HG03439 (cell line): ENCODE measurements around the gene CLK2.
"Not testable (repeated sequence)": the region's sequence is repeated elsewhere in the genome, so short reads cannot be mapped to it uniquely, and the experiment has no call there.

Source experiments
- ATAC-seq: cut with Tn5 transposase; IDR thresholded peaks from one replicate; pipeline ENCODE4 v1.9.1; 2021; ENCODE audit warnings: mild to moderate bottlenecking, moderate library complexity; ENCODE audit not compliant: unreplicated experiment

The CLK2 gene

DNA sequence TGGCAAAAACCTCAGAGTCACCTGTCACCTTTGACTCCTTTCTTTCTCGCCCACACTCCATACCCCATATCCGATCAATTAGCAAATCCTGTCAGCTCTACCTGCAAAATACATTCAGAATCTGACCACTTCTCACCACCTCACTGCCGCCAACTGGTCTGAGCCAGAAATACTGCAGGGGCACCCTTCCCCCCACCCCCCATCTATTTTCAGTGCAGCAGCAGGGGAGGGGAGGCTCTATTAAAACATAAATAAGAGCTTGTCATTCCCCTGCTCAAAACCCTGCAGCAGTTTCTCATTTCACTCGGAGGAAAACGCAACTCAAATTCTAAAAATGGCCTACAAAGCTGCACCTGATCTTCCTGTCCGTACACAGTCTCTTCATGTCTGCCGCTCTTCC, 24.1 kb upstream of the CLK2 start:
- no peak for ATAC-seq

DNA sequence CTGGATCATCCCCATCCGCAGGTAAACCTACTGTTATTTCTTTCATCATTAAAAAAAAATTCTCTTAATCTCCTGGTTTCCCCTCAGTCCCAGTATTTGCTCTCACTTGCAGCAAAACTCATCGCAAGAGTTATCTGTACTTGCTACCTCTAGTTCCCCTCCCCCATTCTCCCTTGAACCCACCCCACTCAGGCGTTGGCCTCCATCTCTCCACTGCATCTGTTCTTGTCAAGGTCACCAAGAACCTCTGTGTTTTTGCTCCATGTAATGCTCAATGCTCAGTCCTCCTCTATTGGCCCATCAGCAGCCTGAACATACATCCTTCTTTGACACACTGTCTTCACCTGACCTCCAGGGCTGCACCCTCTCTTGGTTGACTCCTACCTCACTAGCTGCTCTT, 23.4 kb upstream of the CLK2 start:
- ATAC-seq = no peak

DNA sequence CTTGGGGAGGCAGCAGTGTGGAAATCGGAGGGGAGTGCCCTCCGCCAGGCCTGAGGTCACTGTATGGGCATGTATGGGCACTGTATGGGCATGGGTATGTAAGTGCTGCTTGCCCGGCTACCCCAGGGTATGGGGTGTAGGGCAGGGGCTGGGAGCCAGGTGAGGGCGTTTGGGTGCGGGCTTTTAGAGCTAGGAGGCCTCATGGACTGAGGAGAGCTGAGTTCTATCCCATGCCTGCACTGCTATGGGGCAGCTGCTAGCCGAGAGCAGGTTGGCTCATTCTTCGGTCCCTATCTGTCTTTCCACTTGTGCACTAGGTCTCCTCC, 22.6 kb upstream of the CLK2 start:
- no peak for ATAC-seq

DNA sequence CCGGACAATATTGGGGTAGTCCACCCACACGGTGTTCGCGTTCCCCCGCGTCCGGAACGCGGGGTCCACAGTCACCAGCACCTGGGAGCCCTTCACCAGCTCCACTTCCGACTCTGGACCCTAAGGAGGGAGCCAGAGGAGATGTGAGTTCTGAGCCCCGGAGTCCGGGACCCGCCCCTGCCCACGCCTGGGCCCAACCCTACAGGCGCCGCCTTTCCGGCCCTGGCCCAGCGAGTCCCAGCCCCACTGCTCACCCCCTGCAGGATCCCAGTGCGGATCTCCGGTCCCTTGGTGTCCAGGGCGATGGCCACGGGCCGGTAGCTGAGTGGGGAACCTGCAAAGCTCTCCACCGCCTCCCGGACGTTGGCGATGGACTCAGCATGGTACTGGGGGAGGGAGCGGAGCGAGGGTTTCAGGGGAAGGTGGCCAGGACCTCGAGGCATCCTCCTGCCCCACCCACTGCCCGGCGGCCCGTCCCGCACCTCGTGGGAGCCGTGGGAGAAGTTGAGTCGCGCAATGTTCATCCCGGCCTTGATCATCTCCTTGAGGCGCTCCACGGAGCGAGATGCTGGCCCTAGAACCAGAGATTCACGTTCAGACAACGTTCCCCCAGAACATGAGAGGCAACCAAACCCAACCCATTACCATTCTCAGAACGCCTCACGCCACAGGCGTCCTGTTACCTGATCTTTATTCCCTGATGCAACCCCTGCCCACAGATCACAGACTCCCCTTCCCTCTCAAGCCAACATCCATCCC, 22.1 kb upstream of the CLK2 start:
- no peak for ATAC-seq

DNA sequence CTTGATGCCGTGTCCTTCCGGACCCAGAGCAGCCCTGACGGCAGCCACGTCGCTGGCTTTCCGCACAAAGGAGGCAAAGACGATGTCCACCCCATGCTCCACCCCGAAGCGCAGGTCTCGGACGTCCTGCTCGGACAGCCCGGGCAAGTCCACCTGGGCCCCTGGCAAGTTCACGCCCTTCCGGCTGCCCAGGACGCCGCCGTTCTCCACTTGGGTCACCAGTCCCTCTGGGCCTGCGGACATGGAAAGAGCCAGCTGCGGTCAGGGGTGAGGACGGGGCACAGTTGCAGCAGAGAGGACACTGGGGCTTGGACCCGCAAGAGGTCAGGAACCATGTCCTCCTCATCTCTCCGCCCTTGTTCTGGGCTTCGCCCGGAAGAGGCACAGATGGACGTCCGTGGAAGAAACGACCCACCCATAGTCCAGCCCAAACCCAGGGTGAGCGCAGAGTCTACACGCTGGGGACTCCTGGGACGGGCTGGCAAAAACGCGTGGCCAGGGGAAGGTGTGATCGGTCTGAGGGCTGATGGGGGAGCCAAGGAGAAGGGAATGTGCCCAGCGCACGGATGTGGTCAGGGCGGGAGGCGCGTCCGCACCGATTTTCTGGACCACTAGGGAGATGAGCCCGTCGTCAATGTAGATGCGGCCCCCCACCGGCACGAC, 21.3 kb upstream of the CLK2 start:
- no peak for ATAC-seq

DNA sequence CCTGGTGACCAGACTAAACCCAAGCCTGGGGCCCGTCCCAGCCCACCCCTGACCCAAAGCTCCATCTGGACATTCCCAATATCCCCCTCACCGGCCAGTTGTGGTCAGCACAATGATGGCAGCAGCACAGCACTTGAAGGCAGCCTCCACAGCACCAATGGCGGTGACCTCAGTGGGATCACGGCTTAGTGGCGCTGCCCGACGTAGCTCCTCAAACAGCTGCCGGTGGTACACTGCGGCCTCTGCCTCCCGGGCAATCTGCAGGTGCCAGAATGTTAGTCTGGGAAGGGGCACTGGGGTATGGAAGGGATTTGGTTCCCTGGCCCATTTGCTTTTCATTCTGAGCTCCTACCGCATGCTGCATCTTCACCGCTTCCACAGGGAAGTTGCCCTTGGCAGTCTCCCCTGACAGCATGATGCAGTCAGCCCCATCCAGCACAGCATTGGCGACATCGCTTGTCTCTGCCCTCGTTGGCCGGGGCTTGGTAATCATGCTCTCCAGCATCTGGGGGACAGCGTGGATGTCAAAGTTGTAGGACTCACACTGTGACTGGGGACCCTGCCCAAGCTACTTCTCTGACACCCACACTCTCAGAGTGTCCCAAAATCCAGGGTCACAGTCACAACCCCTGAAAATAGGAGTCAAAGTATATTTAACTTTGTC, 19.9 kb upstream of the CLK2 start:
- no peak for ATAC-seq

DNA sequence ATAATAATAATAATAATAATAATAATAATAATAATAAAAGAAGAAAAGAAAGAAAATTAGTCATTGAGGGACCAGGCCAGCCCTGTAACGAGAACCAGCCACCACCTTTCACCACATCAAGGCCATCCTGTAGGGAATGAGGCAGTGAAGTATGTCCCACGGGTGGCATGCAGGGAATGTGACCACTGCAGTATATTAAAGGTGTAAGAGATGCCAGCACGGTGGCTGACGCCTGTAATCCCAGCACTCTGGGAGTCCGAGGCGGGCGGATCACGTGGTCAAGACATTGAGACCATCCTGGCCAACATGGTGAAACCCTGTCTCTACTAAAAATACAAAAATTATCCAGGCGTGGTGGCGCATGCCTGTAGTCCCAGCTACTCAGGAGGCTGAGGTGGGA, 17.7 kb upstream of the CLK2 start:
- not testable (repeated sequence) for ATAC-seq

DNA sequence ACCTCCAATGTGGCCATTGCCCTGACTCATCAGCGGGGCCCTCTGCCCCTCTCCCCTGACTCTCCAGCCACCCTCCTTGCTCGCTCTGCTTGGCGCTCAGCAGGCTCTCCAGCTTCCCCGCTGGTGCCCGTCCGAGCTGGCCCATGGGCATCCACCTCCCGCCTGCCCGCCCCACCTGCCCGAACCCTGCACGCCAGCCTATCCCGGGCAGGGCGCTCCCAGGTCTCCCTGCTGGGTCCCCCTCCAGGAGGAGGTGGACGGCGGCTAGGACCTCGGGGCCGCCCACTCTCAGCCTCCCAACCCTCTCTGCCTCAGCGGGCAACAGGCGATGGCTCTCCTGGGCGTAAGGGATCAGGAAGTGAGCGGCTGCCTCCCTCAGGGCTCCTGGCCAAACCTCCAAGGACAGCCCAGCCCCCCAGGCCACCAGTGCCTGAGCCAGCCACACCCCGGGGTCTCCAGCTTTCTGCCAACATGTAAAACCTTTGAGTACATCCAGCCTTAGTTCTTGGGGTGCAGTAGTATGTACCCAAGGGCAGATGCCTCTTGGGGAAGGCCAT, 14.8 kb upstream of the CLK2 start:
- no peak for ATAC-seq

DNA sequence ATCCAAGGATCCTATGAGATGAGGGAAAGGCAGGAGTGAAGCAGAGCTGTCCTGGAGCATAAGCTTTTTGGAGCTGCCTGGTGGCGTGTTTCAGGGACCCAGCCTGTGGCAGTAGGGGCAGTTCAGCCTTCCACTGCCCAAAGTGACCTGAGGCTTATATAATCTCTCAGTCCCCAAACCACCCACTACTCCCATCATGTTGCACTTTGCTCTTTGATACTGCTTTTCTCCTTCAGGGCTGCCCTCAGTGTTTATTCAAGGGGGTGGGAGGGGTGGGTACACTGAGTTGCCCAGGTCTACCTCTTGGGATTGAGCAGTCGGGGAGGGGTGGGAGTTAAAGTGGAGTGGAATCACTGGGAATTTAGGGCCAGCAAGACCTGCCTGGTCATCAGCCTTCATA, 13.2 kb upstream of the CLK2 start:
- ATAC-seq = no peak

DNA sequence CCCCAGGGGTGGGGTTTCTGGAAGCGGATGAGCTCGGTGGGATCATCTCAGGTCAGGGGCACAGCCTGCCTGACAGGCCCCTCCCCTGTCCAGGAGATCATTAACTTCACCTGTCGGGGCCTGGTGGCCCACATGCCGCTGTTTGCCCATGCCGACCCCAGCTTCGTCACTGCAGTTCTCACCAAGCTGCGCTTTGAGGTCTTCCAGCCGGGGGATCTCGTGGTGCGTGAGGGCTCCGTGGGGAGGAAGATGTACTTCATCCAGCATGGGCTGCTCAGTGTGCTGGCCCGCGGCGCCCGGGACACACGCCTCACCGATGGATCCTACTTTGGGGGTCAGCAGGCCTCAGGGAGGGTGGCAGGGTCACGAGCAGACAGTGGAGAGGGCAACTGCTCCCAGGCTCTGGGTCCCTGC, 12.3 kb upstream of the CLK2 start:
- no peak for ATAC-seq

DNA sequence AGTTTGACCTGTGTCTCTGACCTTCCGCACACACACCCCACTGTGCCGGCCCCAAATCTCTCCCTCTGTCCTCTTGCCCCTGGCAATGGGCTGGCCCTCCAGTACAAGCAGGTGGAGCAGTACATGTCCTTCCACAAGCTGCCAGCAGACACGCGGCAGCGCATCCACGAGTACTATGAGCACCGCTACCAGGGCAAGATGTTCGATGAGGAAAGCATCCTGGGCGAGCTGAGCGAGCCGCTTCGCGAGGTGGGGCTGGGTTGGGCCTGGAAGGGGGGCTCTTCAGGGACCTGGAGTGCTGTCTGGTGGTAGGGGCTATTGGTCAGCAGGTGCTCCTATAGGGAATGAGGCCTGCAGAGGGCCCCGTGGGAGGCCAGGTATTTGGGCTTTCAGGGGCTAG, 11.8 kb upstream of the CLK2 start:
- no peak for ATAC-seq

DNA sequence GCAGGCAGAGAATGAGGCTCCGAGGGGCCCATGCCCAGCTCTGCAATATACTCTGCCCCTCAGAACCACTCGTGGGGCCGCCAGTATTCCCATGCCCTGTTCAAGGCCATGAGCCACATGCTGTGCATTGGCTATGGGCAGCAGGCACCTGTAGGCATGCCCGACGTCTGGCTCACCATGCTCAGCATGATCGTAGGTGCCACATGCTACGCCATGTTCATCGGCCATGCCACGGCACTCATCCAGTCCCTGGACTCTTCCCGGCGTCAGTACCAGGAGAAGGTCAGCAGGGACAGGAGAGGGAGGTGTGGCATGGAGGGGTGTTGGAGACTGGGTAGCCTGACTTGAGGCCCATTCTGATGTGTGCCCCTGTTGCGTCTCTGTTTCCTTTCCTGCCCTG, 11.2 kb upstream of the CLK2 start:
- no peak for ATAC-seq

DNA sequence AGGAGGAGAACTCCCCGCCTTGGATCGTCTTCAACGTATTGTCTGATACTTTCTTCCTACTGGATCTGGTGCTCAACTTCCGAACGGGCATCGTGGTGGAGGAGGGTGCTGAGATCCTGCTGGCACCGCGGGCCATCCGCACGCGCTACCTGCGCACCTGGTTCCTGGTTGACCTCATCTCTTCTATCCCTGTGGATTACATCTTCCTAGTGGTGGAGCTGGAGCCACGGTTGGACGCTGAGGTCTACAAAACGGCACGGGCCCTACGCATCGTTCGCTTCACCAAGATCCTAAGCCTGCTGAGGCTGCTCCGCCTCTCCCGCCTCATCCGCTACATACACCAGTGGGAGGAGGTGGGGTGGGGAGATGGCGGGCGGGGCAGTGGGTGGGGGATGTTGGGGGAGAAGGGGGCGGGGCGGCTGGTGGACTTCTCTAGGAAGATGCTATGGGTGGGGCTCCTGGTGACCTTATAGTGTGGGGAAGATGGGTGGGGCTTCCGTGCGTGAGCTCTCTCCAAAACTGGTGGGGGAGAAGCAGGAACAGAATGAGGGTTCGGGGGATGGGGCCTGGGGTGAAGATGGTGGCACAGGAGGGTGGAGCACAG, 9.3 kb upstream of the CLK2 start:
- no peak for ATAC-seq

DNA sequence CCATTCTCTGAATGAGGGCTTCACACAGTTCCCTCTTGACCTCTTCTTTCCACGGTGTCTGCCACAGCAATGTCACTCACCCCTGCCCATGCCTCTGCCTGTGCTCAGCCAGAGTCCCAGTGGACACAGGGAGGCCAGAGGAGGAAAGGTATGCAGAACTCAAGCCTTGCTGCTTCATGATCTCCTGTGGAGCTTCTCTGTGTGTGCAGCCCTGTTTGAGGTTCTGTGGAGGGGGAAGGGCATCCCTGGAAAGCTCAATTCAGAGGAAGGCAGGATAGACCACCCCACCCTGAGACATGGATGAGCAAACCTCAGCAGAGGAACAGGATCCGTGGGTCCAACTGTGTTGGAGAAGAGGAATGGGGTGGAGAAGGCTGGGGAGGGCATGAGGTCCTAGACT, 6.0 kb upstream of the CLK2 start:
- ATAC-seq = no peak

DNA sequence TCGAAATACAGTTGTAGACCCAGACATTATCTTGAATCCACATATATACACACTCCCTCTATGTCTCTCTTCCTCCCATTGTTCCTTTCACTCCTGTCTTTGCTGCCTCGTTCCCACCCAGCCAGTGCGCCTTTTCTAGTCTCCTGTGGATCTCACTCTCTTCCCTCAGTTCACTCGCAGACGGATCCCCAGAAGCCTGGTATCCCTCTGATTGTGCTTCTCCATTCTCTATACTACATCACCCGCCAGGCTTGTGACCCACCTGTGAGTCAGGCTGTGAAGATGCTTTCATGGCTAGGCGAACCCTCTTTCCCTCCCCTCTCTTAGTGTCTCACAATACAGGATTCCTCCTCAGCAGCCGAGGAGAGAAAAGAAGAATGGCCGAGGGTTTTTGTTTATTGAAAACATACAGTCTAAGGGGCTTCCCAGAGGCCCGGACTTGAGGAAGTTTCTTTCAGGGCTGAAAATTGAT, 5.4 kb upstream of the CLK2 start:
- no peak for ATAC-seq

DNA sequence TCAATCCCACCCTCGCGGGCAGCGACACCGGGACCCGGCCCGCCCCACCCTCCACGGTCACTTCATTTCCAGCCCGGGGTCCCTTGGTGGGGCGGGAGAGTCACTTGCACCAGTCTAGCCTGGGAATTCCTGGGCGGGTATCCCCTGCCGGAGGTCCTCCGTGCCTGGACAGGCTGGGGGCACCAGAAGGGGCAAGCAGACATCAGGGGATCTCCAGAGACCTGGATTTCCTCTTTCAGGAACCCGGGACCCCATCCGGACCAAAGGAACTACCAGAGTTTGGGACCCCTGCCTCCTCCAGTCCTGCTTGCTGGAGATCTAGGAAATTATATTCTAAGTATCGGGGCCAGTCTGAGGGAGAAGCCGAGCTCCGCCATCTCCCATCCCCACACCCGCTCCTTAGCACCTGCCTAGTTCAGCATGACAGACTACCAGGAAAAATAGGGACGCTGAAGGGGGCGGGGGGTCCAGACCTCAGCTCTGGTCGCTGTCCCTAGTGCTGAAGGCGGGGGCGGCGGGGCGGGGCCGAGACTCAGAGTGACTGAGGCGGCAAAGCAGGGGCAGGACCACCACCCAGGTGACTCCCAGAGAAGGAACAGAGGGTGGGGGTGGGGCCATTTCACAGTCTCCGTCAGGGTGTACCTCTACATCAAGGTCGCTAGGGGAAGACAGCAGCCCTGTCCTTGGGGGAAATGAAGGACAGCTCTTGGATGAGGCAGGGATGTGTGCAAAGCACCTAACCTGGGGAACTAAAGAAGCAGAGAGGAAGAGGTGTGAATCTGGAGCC, 4.8 kb upstream of the CLK2 start:
- ATAC-seq = no peak

DNA sequence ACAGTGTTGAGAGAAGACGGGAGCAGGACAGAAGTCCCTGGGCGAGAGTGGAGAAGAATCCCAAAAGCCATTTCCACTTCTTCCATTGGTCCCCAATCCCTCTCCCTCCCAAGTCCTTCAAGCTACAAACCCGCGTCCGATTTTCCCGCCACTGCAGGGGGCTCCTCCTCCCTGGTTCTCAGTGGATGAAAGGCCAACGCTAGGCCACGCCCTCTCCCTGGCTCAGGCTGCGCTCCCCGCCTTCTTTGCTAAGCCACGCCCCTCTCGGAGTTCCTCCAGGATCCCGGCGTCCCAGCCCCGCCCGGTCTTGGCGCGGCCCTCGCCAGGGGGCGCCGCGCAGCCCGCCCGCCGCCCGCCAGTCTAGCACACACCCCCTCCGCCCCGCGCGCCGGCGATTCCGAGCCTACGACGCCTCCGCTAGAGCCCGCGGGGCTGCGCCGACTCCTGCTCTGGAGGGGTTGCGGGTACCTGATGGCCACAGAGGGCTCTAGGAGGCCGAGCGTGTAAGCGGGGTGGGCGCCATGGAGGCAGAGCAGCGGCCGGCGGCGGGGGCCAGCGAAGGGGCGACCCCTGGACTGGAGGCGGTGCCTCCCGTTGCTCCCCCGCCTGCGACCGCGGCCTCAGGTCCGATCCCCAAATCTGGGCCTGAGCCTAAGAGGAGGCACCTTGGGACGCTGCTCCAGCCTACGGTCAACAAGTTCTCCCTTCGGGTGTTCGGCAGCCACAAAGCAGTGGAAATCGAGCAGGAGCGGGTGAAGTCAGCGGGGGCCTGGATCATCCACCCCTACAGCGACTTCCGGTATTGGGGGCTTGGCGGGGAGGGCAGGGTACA, 4.0 kb upstream of the CLK2 start, which contains the start of gene HCN3:
Gene HCN3, plus strand, starts transcription at position 394 of the 832 bp plus-strand sequence. Its CDS starts 128 bp downstream, at position 522.
- ATAC-seq = peak; percentile 60

DNA sequence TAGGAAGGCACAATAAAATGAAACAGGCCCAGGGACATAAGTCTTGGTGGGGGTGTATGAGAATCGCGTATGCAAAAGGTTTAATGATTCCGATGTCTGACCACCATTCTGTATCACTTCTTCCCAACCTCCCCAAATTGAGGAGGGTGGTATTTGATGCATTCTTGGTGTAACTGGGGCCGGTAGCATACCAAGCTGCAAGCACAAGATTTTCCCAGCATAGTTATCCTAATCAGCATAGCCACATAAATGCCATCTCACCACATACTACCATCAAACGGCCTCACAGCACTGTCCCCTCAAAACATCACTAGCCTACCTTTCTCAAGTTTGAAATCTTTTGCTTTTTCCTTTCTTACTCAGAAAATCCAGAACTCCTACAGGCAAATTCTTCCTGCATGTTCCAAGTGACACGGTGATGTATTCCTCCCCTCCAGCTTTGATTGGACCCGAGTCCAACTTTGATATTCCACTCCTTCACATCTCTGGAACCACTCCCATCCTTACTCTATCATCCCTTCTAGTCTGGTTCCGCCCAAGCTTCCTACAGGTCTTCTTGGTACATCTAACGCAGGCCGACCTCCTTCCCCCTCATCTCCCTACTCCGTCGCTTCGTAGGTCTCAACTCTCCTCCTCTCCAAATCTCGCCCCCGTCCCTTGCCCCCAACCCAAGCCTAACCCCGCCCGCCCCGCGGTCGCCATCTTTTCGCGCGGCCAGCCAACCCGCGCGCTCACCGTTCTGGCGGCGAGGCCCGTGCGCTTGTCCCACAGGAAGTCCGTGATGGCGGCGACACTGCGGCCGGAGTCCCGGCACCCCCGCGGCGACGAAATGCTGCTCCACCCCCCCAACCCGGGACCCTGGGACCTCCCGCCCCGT, 600 bp downstream of the CLK2 start:
- ATAC-seq = peak; percentile 36

DNA sequence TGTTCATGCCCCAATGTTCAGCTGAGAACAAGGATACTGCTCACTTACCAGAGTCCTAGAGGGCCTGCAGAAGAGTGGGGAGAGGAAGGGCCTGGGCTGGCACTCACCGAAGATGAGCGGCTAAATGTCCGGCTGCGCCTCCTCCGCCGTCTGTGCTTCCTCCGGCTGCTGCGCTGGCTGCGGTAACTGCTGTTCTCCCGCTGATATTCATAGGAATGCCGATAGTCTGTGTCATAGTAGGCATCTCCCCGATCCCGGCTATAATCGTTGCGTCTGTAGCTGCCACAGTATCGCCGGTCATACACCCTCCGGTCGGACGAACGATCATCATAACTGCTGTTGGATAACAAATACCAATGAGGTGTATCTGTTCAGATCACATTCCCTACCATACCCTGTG, 3.9 kb downstream of the CLK2 start:
- ATAC-seq = no peak
